Ovary (tissue), 9 donors: ENCODE results near the gene AQP5. TPM values are rescaled to one million over a fixed set of nuclear protein-coding genes. Genes with fewer than 3 reads are reported as not detected.

Source experiments
- DNase-seq, 5 donors: peaks; one replicate each; pipeline ENCODE4 v3.0.0-alpha.2; 2019 to 2020
- H3K27ac ChIP-seq, 2 donors: fragments of 200-600 bp; one replicate each; pipeline versions ENCODE4 v1.5.1 to v1.8.0; 2019 to 2022
- H3K27me3 ChIP-seq: fragments of 200-600 bp; one replicate; pipeline ENCODE4 v1.8.0; 2022
- H3K36me3 ChIP-seq: fragments of 200-600 bp; sonication (generic); one replicate; pipeline ENCODE4 v1.5.1; 2019
- H3K4me1 ChIP-seq: one replicate; pipeline ENCODE4 v1.8.1; 2013; ENCODE audit warnings: mild to moderate bottlenecking, moderate library complexity; ENCODE audit not compliant: insufficient read depth
- H3K4me3 ChIP-seq: fragments of 200-600 bp; sonication (generic); one replicate; pipeline ENCODE4 v1.5.1; 2017
- H3K9me3 ChIP-seq, 2 donors: fragments of 200-600 bp in 1 of 2; sonication (generic) in 1 of 2; one replicate each; pipeline versions ENCODE4 v1.5.1 to v1.8.1; 2013 to 2019; ENCODE audit warnings: mild to moderate bottlenecking in 1 of 2, moderate library complexity in 1 of 2
- CTCF ChIP-seq, 3 donors: fragments of 450-650 bp in 2 of 3; fragments of 200-600 bp in 1 of 3; IDR thresholded peaks; one replicate each; pipeline versions ENCODE4 v1.5.1 to v1.8.0; 2016 to 2022; ENCODE audit warnings: antibody characterized with exemption in 3 of 3, mild to moderate bottlenecking in 1 of 3
- EP300 ChIP-seq: sonication (generic); formaldehyde crosslinking; IDR thresholded peaks from one replicate; pipeline ENCODE4 v1.6.1; 2017; ENCODE audit warnings: antibody characterized with exemption
- POLR2A ChIP-seq: fragments of 450-650 bp; IDR thresholded peaks from one replicate; pipeline ENCODE4 v1.6.1; 2017; ENCODE audit warnings: antibody characterized with exemption, mild to moderate bottlenecking, moderate library complexity
- WGBS, 3 donors: extraction: QIAGEN DNeasy Blood & Tissue Kit in 1 of 3; methylation state at CpG; one replicate each; pipeline versions ENCODE4 v1.1.5 to v1.1.7; 2013 to 2017; 5-methylcytosine and 5-hydroxymethylcytosine counted together
- intact Hi-C, 4 donors: fragments of 100-400 bp; cut with DNase I; formaldehyde crosslinking; loops; one replicate each; pipeline versions ENCODE4 v1.11.0 to v1.15.1; 2022 to 2023
- polyA plus RNA-seq, 2 donors: library from polyadenylated mRNA; stranded (reverse); fragments of 200-250 nt in 1 of 2; fragments of 350-450 nt in 1 of 2; fragmentation: Illumina TruSeq in 1 of 2; extraction: RNeasy Lipid Tissue Mini Kit (QIAGEN cat#74804) in 1 of 2; gene quantifications; one replicate each; pipeline ENCODE4 v1.2.3, GENCODE V29; 2013 to 2014
- total RNA-seq, 7 donors: library from RNA; depleted of rRNA in 2 of 7; stranded (reverse); fragments of >200 nt in 2 of 7; fragmentation: NEBNext Ultra II Directional in 3 of 7; extraction: Animal tissue kit (Norgen Biotek cat#: 25700) in 3 of 7; gene quantifications; one replicate each; pipeline versions ENCODE4 v1.1.0 to v1.2.4, GENCODE V29; 2016 to 2023
- donor health status: DM: no; HTN: no; CAD: no; lungs with moderate emphysema.
- donor health status: DM: no; HTN: no; CAD: no.
- donor health status: Bipolar disorder and iron deficiency.
- donor health status: DM: yes; HTN: yes; CAD: no.
- donor health status: DM: no; HTN: no; CAD: no.
- donor health status: DM: yes; HTN: yes; CAD: no.

The AQP5 gene
- total and polyA plus RNA-seq, 9 donors = 0.12 to 0.92 (median 0.50) TPM; not detected in 4

GRCh38 chr12:49968471-49968870 lies 6.8 kb downstream of the AQP5 start:
- WGBS, 3 donors = 89 to 92% (median 90%) methylated on average over 6 of the region's 6 CpGs
- no peak for TF ChIP-seq CTCF (IDR thresholded peaks at IDR 0.05)
- TF ChIP-seq EP300 = no peak
- no peak for TF ChIP-seq POLR2A
- intact Hi-C loops = loop anchor here (5.0 to 10.0 kb wide), 7 partner anchors 86 to 206 kb away; partner anchors contain the start of gene ASIC1 (in 2 of the 4)
- H3K9me3 ChIP-seq = no peaks in the 10 kb centered on the region
- H3K27me3 ChIP-seq = no peaks in the 10 kb centered on the region
- no peaks in the 10 kb centered on the region for H3K36me3 ChIP-seq
- no peak for DNase-seq
- peaks cover 10% of the 10 kb centered on the region for H3K4me1 ChIP-seq
- no peak overlapping the region for H3K27ac ChIP-seq
- H3K4me3 ChIP-seq = no peak overlapping the region

GRCh38 chr12:49969027-49969426 lies 7.4 kb downstream of the AQP5 start:
- WGBS, 3 donors = 77 to 85% (median 84%) methylated on average over 5 of the region's 5 CpGs
- DNase-seq = no peak
- no peak overlapping the region for H3K4me3 ChIP-seq
- no peak for TF ChIP-seq CTCF (IDR thresholded peaks at IDR 0.05)
- TF ChIP-seq EP300 = no peak
- no peak for TF ChIP-seq POLR2A
- no peaks in the 10 kb centered on the region for H3K36me3 ChIP-seq
- H3K27ac ChIP-seq = no peak overlapping the region
- peaks cover 10% of the 10 kb centered on the region for H3K4me1 ChIP-seq
- intact Hi-C loops = loop anchor here (5.0 to 10.0 kb wide), 7 partner anchors 86 to 206 kb away; partner anchors contain the start of gene ASIC1 (in 2 of the 4)
- no peaks in the 10 kb centered on the region for H3K9me3 ChIP-seq
- H3K27me3 ChIP-seq = no peaks in the 10 kb centered on the region

GRCh38 chr12:49969651-49970429 lies 8.2 kb downstream of the AQP5 start:
- Histone ChIP-seq H3K36me3 (no peaks in the 10 kb centered on the region), H3K4me3 (no peak overlapping the region), H3K9me3 (no peaks in the 10 kb centered on the region), H3K27me3 (no peaks in the 10 kb centered on the region), H3K27ac (no peak overlapping the region), H3K4me1 (peaks cover 13% of the 10 kb centered on the region)
- WGBS, 3 donors = 85 to 89% (median 87%) methylated on average over 12 of the region's 12 CpGs
- TF ChIP-seq CTCF (IDR thresholded peaks at IDR 0.05) = no peak
- no peak for TF ChIP-seq POLR2A
- TF ChIP-seq EP300 = no peak
- DNase-seq = no peak
- intact Hi-C loops = loop anchor here (5.0 to 10.0 kb wide), 8 partner anchors 82 to 205 kb away; partner anchors contain the start of gene ASIC1 (in 2 of the 4)

- DNase-seq = no peak
- 69 to 76% (median 70%) methylated on average over 10 of the region's 10 CpGs for WGBS, 3 donors
Measured at GRCh38 chr12:49970658-49971057, 9.0 kb downstream of the AQP5 start.

More at GRCh38 chr12:49970658-49971057, 9.0 kb downstream of the AQP5 start:
- Histone ChIP-seq H3K4me1 (peaks cover 15% of the 10 kb centered on the region), H3K4me3 (no peak overlapping the region), H3K27ac (no peak overlapping the region), H3K36me3 (no peaks in the 10 kb centered on the region), H3K27me3 (no peaks in the 10 kb centered on the region), H3K9me3 (no peaks in the 10 kb centered on the region)
- TF ChIP-seq POLR2A (no peak), EP300 (no peak), CTCF (IDR thresholded peaks at IDR 0.05) (no peak)
- intact Hi-C loops = loop anchor here in 2 of 4 donors (5.0 kb wide), 2 partner anchors 82 to 97 kb away; no protein-coding TSS in a partner anchor
